K562 (cell line): Measurements from ENCODE around the gene TRUB2. TPM values are rescaled to one million over a fixed set of nuclear protein-coding genes. Genes with fewer than 3 reads are reported as not detected.

Experiments
- ATAC-seq: fragments of 200-7000 bp; cut with Tn5 transposase; 3 replicates; pipeline ENCODE4 v1.9.1; 2020; ENCODE audit warnings: moderate library complexity
- BruUV-seq: library from RNA; stranded (reverse); fragments of 400-500 nt; replicated peaks from 2 replicates; lab custom pipeline; 2021; lab: Mats Ljungman, UMichigan
- CTCF ChIA-PET: fragments of 300-600 bp; formaldehyde crosslinking; extraction: SDS; loops from one replicate; lab custom pipeline; 2021; ENCODE audit warnings: low intra/inter-chr PET ratio; lab: Yijun Ruan, JAX
- POLR2A ChIA-PET: fragments of 300-600, 350-650 bp; sonication (Branson Sonifier 250); formaldehyde crosslinking; extraction: SDS; loops from one replicate; lab custom pipeline; 2021; ENCODE audit warnings: antibody characterized with exemption, inconsistent platforms; lab: Yijun Ruan, JAX
- DNase-seq, 4 experiments: peaks; one replicate each; pipeline versions ENCODE4 v3.0.0 to v3.0.0-alpha.2; 2011 to 2018; ENCODE audit warnings: low spot score in 3 of 4, mixed read lengths in 3 of 4; ENCODE audit errors: extremely low read depth in 1 of 4
- FAIRE-seq: peaks from 2 replicates; lab custom pipeline; 2011; peaks lifted over from hg19 to GRCh38; lab: Jason Lieb, UNC
- H2AFZ ChIP-seq: 2 replicates; pipeline ENCODE4 v1.6.0; 2011; ENCODE audit warnings: low read depth, low read length, control low read depth, inconsistent platforms
- H3K27ac ChIP-seq: fragments of 200-600 bp; 3 replicates; pipeline ENCODE4 v1.8.0; 2011; ENCODE audit warnings: low read depth, mild to moderate bottlenecking, control low read depth, inconsistent platforms, low read length, moderate library complexity, mixed read lengths; ENCODE audit errors: extremely low read depth
- H3K27me3 ChIP-seq, 2 experiments: fragments of 300-600 bp in 1 of 2; 2 replicates in 1 of 2; 3 replicates in 1 of 2; pipeline versions ENCODE4 v1.6.0 to v1.8.0; 2011; ENCODE audit warnings: inconsistent platforms in 2 of 2, low read length in 2 of 2, mild to moderate bottlenecking in 1 of 2, mixed read lengths in 1 of 2, moderate library complexity in 1 of 2; ENCODE audit not compliant: control insufficient read depth in 2 of 2, insufficient read depth in 2 of 2
- H3K36me3 ChIP-seq: fragments of 300-600 bp; 3 replicates; pipeline ENCODE4 v1.8.0; 2011; ENCODE audit warnings: mild to moderate bottlenecking, low read length, inconsistent platforms; ENCODE audit not compliant: control insufficient read depth, insufficient read depth
- H3K4me1 ChIP-seq, 2 experiments: fragments of 200-600 bp in 1 of 2; replicated peaks in 1 of 2; 2 replicates in 1 of 2; 3 replicates in 1 of 2; pipeline versions ENCODE4 v1.5.1 to v1.8.0; 2011; ENCODE audit warnings: inconsistent platforms in 2 of 2, low read length in 2 of 2, mild to moderate bottlenecking in 1 of 2, mixed read lengths in 1 of 2, moderate library complexity in 1 of 2; ENCODE audit not compliant: control insufficient read depth in 2 of 2, insufficient read depth in 2 of 2
- H3K4me2 ChIP-seq: 2 replicates; pipeline ENCODE4 v1.6.1; 2011; ENCODE audit warnings: low read length, control low read depth, inconsistent platforms, mixed read lengths; ENCODE audit not compliant: insufficient read depth
- H3K4me3 ChIP-seq: fragments of 200-600 bp; sonication (generic), shearing (Covaris generic); 2 replicates; pipeline ENCODE4 v1.5.1; 2016; ENCODE audit warnings: control low read depth, inconsistent platforms
- H3K79me2 ChIP-seq: fragments of 200-600 bp; 3 replicates; pipeline ENCODE4 v1.8.0; 2011; ENCODE audit warnings: low read length, inconsistent platforms; ENCODE audit not compliant: control insufficient read depth, insufficient read depth
- H3K9ac ChIP-seq, 2 experiments: 2 replicates each; pipeline versions ENCODE4 v1.6.0 to v1.6.1; 2011; ENCODE audit warnings: low read depth in 2 of 2, low read length in 2 of 2, control low read depth in 1 of 2, inconsistent platforms in 1 of 2, mild to moderate bottlenecking in 1 of 2, mixed read lengths in 1 of 2; ENCODE audit not compliant: insufficient read depth in 1 of 2
- H3K9me1 ChIP-seq: one replicate; pipeline ENCODE4 v1.6.0; 2011; ENCODE audit warnings: inconsistent platforms, mild to moderate bottlenecking, low read length, moderate library complexity; ENCODE audit not compliant: control insufficient read depth, insufficient read depth
- H3K9me3 ChIP-seq: replicated peaks from 2 replicates; pipeline ENCODE4 v1.5.1; 2011; ENCODE audit warnings: low read depth, low read length, inconsistent platforms; ENCODE audit not compliant: control insufficient read depth, insufficient read depth
- H4K20me1 ChIP-seq: replicated peaks from 2 replicates; pipeline ENCODE4 v1.6.1; 2011; ENCODE audit warnings: low read length, inconsistent platforms, mixed read lengths; ENCODE audit not compliant: control insufficient read depth, insufficient read depth
- CHD4 ChIP-seq: fragments of 200-600 bp; sonication (generic); IDR thresholded peaks from 3 replicates; pipeline ENCODE4 v1.6.1; 2012; ENCODE audit warnings: low read depth, mild to moderate bottlenecking, mixed read lengths, low read length, inconsistent platforms; ENCODE audit not compliant: insufficient read depth, insufficient replicate concordance, poor library complexity, severe bottlenecking
- MCM5 ChIP-seq: fragments of 450-650 bp; IDR thresholded peaks from 2 replicates; pipeline ENCODE4 v1.6.1; 2016; ENCODE audit warnings: low read depth
- NR2C2 ChIP-seq, 2 experiments: fragments of 200-800 bp in 1 of 2; sonication (Bioruptor generic) in 1 of 2; sonication (generic) in 1 of 2; formaldehyde crosslinking in 1 of 2; IDR thresholded peaks; 2 replicates each; pipeline versions ENCODE4 v1.6.1 to v1.8.0; 2016 to 2022; ENCODE audit warnings: mild to moderate bottlenecking in 1 of 2, missing compliant biosample characterization in 1 of 2, missing genetic modification characterization in 1 of 2, missing genetic modification reagents in 1 of 2
- PTBP1 ChIP-seq: fragments of 200-400 bp; formaldehyde crosslinking; IDR thresholded peaks from 2 replicates; pipeline ENCODE4 v1.6.1; 2017; ENCODE audit warnings: low read depth, low read length
- RBM25 ChIP-seq: fragments of 200-400 bp; formaldehyde crosslinking; IDR thresholded peaks from 2 replicates; pipeline ENCODE4 v1.6.1; 2018; ENCODE audit warnings: low read length, low read depth, moderate library complexity; ENCODE audit not compliant: severe bottlenecking
- RCOR1 ChIP-seq, 2 experiments: IDR thresholded peaks; 2 replicates each; pipeline ENCODE4 v1.6.1; 2012; ENCODE audit warnings: low read depth in 2 of 2, low read length in 2 of 2, borderline replicate concordance in 1 of 2, improper control_type of control experiment in 1 of 2
- ZNF165 ChIP-seq: fragments of 250-450 bp; sonication (Bioruptor Pico); IDR thresholded peaks from 2 replicates; pipeline ENCODE4 v1.4.0; 2020; ENCODE audit warnings: borderline replicate concordance
- ZNF253 ChIP-seq: fragments of 250-450 bp; sonication (Bioruptor Pico); conservative IDR thresholded peaks from 2 replicates; pipeline ENCODE4 v1.6.1; 2021; ENCODE audit warnings: mild to moderate bottlenecking
- WGBS: fragments of 100-300 bp; shearing (Covaris generic); methylation state at CpG from one replicate; pipeline ENCODE4 v1.1.6; 2016; ENCODE audit warnings: low coverage, mixed read lengths; ENCODE audit not compliant: insufficient coverage; ENCODE audit errors: missing lambda C conversion rate; 5-methylcytosine and 5-hydroxymethylcytosine counted together
- in situ Hi-C: fragments of 300-500 bp; cut with MboI; formaldehyde crosslinking; loops from 4 replicates; pipeline ENCODE4 v1.15.0; 2018; ENCODE audit warnings: inconsistent platforms, mixed read lengths
- intact Hi-C: fragments of 100-400 bp; cut with micrococcal nuclease; formaldehyde crosslinking; loops from 2 replicates; pipeline ENCODE4 v1.14.2; 2022
- polyA plus RNA-seq, 8 experiments: library from polyadenylated mRNA; depleted of rRNA in 4 of 8; stranded (reverse) in 5 of 8; unstranded in 3 of 8; fragments of >200 nt; fragmentation: Nextera tagmentation in 2 of 8; fragmentation: Illumina TruSeq in 1 of 8; extraction: Ambion mirVana in 2 of 8; extraction: Trizol in 1 of 8; gene quantifications; 2 replicates each; pipeline versions ENCODE4 v1.2.1 to v1.2.3, GENCODE V29; 2011 to 2014; ENCODE audit warnings: inconsistent platforms in 1 of 8, missing spikeins in 1 of 8
- total RNA-seq, 7 experiments: library from RNA; depleted of rRNA in 6 of 7; stranded (reverse); fragments of >200 nt in 6 of 7; fragmentation: Illumina TruSeq in 2 of 7; extraction: Trizol in 2 of 7; gene quantifications; 2 replicates each; pipeline versions ENCODE4 v1.2.1 to v1.2.3, GENCODE V29; 2011 to 2021; ENCODE audit warnings: low replicate concordance in 1 of 7
- TF ChIP-seq, protein P1 (sequence below), 3 experiments: fragments of 200-800 bp in 1 of 3; fragments of 250-450 bp in 1 of 3; fragments of 450-650 bp in 1 of 3; sonication (Bioruptor Pico) in 1 of 3; sonication (Bioruptor generic) in 1 of 3; formaldehyde crosslinking in 1 of 3; IDR thresholded peaks; 2 replicates each; pipeline versions ENCODE4 v1.6.1 to v1.8.0; 2016 to 2022; ENCODE audit warnings: mild to moderate bottlenecking in 2 of 3, missing genetic modification characterization in 2 of 3, missing compliant biosample characterization in 1 of 3, moderate library complexity in 1 of 3
- TF ChIP-seq, protein P2 (sequence below): sonication (generic); formaldehyde crosslinking; IDR thresholded peaks from 2 replicates; pipeline ENCODE4 v1.8.1; 2022; ENCODE audit warnings: missing genetic modification reagents

The TRUB2 gene
- total and polyA plus RNA-seq, 9 of the 15 experiments (the other 6 are each of a cell fraction or from before 2014, with no cell fraction given), result 9.3 to 110 (median 63.0) TPM

DNA sequence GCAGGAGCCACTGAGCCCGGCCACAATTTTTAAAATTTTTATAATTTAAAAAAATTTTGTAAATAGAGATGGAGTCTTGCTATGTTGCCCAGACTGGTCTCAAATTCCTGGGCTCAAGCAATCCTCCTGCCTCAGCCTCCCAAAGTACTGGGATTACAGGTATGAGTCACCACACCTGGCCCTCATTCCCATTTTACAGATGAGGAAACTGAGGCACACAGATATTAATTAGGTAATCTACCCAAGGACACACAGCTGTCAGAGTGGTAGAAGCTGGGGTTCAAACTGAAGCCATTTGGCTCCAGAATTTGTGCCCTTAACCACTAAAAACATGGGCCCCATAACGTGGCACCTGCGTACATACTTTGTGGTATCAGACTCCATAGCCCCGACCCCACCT, 7.5 kb downstream of the TRUB2 start:
- WGBS, result 93% methylated on average over 4 of the region's 4 CpGs
- Histone ChIP-seq H2AFZ (no peak overlapping the region), H3K9me1 (peaks cover 11% of the 10 kb centered on the region), H3K9ac (no peak overlapping the region), H3K9me3 (no peaks in the 10 kb centered on the region), H4K20me1 (0 out of 2 replicates have a peak, but pooled peaks cover 5% of the 10 kb centered on the region), H3K27ac (no peak overlapping the region), H3K79me2 (no peaks in the 10 kb centered on the region), H3K4me1 (peaks cover 4 to 6% of the 10 kb centered on the region in 2 experiments; a peak in 3 of 5 replicates), H3K36me3 (peaks cover 81% of the 10 kb centered on the region), H3K4me3 (no peak overlapping the region), H3K4me2 (no peak overlapping the region), H3K27me3 (no peaks in the 10 kb centered on the region)
- no peak for ATAC-seq
- no peak for FAIRE-seq
- DNase-seq, result no peak
- POLR2A ChIA-PET, result interaction anchor here (0.5 to 4.2 kb wide), 8 partner anchors 8 to 381 kb away, joined by 3 to 19 read pairs (median 8); no protein-coding TSS in a partner anchor
- intact Hi-C loops (no loop called here), in situ Hi-C loops (no loop called here)
- BruUV-seq, result no TSS peak
- TF ChIP-seq PTBP1 (0 out of 2 replicates have a peak, but pooled peaks have one; percentile 29), MCM5 (no peak), ZNF253 (CRISPR knock-in tag) (no peak), NR2C2 (CRISPR knock-in tag; IDR thresholded peaks at IDR 0.05) (0 out of 2 replicates have a peak, but pooled peaks have one; percentile 36), NR2C2 (tag; IDR thresholded peaks at IDR 0.05) (no peak), RBM25 (peak; percentile 57), RCOR1 (IDR thresholded peaks at IDR 0.05; ENCODE audit: borderline replicate concordance in 1 of 2, low read depth in 2 of 2, low read length in 2 of 2) (peak in 1 of 2 experiments; percentile 64; a peak in 2 of 4 replicates), CHD4 (peak; percentile 85), ZNF165 (CRISPR knock-in tag) (no peak)
- TF ChIP-seq, protein P1, sequence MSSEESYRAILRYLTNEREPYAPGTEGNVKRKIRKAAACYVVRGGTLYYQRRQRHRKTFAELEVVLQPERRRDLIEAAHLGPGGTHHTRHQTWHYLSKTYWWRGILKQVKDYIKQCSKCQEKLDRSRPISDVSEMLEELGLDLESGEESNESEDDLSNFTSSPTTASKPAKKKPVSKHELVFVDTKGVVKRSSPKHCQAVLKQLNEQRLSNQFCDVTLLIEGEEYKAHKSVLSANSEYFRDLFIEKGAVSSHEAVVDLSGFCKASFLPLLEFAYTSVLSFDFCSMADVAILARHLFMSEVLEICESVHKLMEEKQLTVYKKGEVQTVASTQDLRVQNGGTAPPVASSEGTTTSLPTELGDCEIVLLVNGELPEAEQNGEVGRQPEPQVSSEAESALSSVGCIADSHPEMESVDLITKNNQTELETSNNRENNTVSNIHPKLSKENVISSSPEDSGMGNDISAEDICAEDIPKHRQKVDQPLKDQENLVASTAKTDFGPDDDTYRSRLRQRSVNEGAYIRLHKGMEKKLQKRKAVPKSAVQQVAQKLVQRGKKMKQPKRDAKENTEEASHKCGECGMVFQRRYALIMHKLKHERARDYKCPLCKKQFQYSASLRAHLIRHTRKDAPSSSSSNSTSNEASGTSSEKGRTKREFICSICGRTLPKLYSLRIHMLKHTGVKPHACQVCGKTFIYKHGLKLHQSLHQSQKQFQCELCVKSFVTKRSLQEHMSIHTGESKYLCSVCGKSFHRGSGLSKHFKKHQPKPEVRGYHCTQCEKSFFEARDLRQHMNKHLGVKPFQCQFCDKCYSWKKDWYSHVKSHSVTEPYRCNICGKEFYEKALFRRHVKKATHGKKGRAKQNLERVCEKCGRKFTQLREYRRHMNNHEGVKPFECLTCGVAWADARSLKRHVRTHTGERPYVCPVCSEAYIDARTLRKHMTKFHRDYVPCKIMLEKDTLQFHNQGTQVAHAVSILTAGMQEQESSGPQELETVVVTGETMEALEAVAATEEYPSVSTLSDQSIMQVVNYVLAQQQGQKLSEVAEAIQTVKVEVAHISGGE (CRISPR knock-in tag; IDR thresholded peaks at IDR 0.05), result no peak
- TF ChIP-seq, protein P2, sequence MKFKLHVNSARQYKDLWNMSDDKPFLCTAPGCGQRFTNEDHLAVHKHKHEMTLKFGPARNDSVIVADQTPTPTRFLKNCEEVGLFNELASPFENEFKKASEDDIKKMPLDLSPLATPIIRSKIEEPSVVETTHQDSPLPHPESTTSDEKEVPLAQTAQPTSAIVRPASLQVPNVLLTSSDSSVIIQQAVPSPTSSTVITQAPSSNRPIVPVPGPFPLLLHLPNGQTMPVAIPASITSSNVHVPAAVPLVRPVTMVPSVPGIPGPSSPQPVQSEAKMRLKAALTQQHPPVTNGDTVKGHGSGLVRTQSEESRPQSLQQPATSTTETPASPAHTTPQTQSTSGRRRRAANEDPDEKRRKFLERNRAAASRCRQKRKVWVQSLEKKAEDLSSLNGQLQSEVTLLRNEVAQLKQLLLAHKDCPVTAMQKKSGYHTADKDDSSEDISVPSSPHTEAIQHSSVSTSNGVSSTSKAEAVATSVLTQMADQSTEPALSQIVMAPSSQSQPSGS (CRISPR knock-in tag), result no peak
- CTCF ChIA-PET, result no interaction called here
